ENCODE measurements around the gene COLEC11.

DNA sequence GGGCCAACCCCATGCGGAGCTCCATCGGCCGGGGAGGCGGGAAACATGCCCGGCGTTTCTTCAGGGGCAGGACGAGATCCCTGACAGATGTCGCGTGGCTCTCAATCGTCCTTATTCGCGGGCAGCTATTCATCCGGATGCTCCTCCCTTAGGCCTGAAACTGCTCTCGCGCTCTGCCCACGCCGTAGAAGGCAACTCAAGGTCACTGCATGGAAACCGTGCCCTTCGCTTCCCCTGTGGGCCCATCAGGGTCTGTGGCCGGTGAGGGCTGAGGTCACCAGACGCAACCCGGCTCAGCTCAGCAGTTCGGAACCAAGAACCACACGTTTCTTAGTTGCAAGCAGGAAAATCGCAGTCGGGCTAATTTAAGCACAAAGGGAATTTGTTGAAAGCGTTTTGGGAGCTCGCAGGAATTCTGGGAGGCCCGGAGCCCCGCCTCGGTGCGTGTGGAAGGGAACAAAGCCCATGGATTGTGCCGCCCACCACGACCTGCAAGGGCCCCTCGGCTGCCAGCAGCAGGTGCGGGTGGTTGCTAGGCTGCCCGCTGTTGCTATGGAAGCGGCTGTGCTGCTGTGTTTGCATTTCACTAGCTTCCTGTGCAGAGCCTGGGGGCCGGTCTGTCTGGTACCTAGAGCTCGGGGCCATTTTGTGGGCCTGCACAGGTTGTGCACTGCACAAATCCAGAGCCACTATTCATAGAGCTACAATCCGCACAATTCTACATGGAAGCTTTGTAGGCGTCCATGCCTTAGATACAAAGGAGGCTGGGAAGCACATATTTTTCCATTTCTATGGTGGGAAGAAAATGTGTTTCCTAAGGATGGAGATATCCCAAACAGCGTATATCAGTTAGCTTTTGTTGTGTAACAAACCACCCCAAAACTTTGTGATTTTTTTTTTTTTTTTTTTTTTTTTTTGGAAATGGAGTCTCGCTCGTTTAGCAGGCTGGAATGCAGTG lies 57.1 kb downstream of the COLEC11 start:
- TF ChIP-seq CTCF (tag by site-specific recombination; IDR thresholded peaks at IDR 0.05) (no peak), ZNF747 (tag by site-specific recombination; IDR thresholded peaks at IDR 0.05) (no peak), ZNF292 (tag by site-specific recombination; IDR thresholded peaks at IDR 0.05; ENCODE audit: borderline replicate concordance, low read depth) (no peak), KLF16 (tag by site-specific recombination; IDR thresholded peaks at IDR 0.05) (no peak), OSR2 (tag by site-specific recombination; IDR thresholded peaks at IDR 0.05) (no peak), ZNF248 (tag by site-specific recombination; IDR thresholded peaks at IDR 0.05) (no peak), ZNF501 (tag by site-specific recombination; IDR thresholded peaks at IDR 0.05) (no peak)
- TF ChIP-seq, protein P1, sequence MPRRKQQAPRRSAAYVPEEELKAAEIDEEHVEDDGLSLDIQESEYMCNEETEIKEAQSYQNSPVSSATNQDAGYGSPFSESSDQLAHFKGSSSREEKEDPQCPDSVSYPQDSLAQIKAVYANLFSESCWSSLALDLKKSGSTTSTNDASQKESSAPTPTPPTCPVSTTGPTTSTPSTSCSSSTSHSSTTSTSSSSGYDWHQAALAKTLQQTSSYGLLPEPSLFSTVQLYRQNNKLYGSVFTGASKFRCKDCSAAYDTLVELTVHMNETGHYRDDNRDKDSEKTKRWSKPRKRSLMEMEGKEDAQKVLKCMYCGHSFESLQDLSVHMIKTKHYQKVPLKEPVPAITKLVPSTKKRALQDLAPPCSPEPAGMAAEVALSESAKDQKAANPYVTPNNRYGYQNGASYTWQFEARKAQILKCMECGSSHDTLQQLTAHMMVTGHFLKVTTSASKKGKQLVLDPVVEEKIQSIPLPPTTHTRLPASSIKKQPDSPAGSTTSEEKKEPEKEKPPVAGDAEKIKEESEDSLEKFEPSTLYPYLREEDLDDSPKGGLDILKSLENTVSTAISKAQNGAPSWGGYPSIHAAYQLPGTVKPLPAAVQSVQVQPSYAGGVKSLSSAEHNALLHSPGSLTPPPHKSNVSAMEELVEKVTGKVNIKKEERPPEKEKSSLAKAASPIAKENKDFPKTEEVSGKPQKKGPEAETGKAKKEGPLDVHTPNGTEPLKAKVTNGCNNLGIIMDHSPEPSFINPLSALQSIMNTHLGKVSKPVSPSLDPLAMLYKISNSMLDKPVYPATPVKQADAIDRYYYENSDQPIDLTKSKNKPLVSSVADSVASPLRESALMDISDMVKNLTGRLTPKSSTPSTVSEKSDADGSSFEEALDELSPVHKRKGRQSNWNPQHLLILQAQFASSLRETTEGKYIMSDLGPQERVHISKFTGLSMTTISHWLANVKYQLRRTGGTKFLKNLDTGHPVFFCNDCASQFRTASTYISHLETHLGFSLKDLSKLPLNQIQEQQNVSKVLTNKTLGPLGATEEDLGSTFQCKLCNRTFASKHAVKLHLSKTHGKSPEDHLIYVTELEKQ (tag by site-specific recombination; IDR thresholded peaks at IDR 0.05; ENCODE audit: borderline replicate concordance), result no peak
- TF ChIP-seq, protein P2, sequence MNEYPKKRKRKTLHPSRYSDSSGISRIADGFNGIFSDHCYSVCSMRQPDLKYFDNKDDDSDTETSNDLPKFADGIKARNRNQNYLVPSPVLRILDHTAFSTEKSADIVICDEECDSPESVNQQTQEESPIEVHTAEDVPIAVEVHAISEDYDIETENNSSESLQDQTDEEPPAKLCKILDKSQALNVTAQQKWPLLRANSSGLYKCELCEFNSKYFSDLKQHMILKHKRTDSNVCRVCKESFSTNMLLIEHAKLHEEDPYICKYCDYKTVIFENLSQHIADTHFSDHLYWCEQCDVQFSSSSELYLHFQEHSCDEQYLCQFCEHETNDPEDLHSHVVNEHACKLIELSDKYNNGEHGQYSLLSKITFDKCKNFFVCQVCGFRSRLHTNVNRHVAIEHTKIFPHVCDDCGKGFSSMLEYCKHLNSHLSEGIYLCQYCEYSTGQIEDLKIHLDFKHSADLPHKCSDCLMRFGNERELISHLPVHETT (tag by site-specific recombination; IDR thresholded peaks at IDR 0.05), result no peak
- TF ChIP-seq, protein P3, sequence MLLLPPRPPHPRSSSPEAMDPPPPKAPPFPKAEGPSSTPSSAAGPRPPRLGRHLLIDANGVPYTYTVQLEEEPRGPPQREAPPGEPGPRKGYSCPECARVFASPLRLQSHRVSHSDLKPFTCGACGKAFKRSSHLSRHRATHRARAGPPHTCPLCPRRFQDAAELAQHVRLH (tag by site-specific recombination; IDR thresholded peaks at IDR 0.05), result no peak
- TF ChIP-seq, protein P4, sequence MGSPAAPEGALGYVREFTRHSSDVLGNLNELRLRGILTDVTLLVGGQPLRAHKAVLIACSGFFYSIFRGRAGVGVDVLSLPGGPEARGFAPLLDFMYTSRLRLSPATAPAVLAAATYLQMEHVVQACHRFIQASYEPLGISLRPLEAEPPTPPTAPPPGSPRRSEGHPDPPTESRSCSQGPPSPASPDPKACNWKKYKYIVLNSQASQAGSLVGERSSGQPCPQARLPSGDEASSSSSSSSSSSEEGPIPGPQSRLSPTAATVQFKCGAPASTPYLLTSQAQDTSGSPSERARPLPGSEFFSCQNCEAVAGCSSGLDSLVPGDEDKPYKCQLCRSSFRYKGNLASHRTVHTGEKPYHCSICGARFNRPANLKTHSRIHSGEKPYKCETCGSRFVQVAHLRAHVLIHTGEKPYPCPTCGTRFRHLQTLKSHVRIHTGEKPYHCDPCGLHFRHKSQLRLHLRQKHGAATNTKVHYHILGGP (tag by site-specific recombination; IDR thresholded peaks at IDR 0.05), result no peak

All from HEK293 (cell line).